H1 (cell line): ENCODE measurements around the gene GSK3B. TPM values are rescaled to one million over a fixed set of nuclear protein-coding genes. Genes with fewer than 3 reads are reported as not detected.

Source experiments
- CTCF ChIA-PET: fragments of 300-600 bp; sonication (Branson Sonifier 250); formaldehyde crosslinking; loops from one replicate; lab custom pipeline; 2021; ENCODE audit not compliant: partially characterized antibody; lab: Charles Lee
- POLR2A ChIA-PET: fragments of 300-600 bp; sonication (Branson Sonifier 250); formaldehyde crosslinking; loops from one replicate; lab custom pipeline; 2021; ENCODE audit warnings: inconsistent platforms; ENCODE audit not compliant: partially characterized antibody; lab: Charles Lee
- DNase-seq, 2 experiments: peaks; one replicate each; pipeline versions ENCODE4 v3.0.0 to v3.0.0-alpha.2; 2010 to 2022; ENCODE audit warnings: low spot score in 2 of 2, low read depth in 1 of 2, mixed read lengths in 1 of 2
- FAIRE-seq: peaks from 2 replicates; lab custom pipeline; 2011; peaks lifted over from hg19 to GRCh38; lab: Jason Lieb, UNC
- H2AFZ ChIP-seq: 2 replicates; pipeline ENCODE4 v1.8.1; 2012; ENCODE audit warnings: low read length, inconsistent platforms
- H2AK5ac ChIP-seq: 2 replicates; pipeline ENCODE4 v1.6.1; 2013; ENCODE audit warnings: low read depth, low read length
- H2BK120ac ChIP-seq: replicated peaks from 2 replicates; pipeline ENCODE3; 2013; ENCODE audit warnings: low read depth, low read length, inconsistent platforms
- H2BK12ac ChIP-seq: 2 replicates; pipeline ENCODE4 v1.6.1; 2013; ENCODE audit warnings: low read depth, low read length
- H2BK15ac ChIP-seq: 2 replicates; pipeline ENCODE4 v1.6.1; 2013; ENCODE audit warnings: low read length
- H2BK20ac ChIP-seq: 2 replicates; pipeline ENCODE4 v1.6.1; 2013; ENCODE audit warnings: low read length
- H2BK5ac ChIP-seq: 2 replicates; pipeline ENCODE4 v1.6.1; 2013; ENCODE audit warnings: low read depth, low read length
- H3K14ac ChIP-seq: 2 replicates; pipeline ENCODE4 v1.6.1; 2013; ENCODE audit warnings: inconsistent platforms; ENCODE audit not compliant: insufficient read length
- H3K18ac ChIP-seq: 2 replicates; pipeline ENCODE4 v1.6.1; 2013; ENCODE audit warnings: low read length; ENCODE audit errors: extremely low read depth
- H3K23ac ChIP-seq: 2 replicates; pipeline ENCODE4 v1.6.1; 2013; ENCODE audit warnings: inconsistent platforms; ENCODE audit not compliant: insufficient read length
- H3K23me2 ChIP-seq: 2 replicates; pipeline ENCODE4 v1.6.1; 2013; ENCODE audit warnings: low read depth, low read length
- H3K27ac ChIP-seq: 2 replicates; pipeline ENCODE4 v1.6.1; 2011; ENCODE audit warnings: low read depth, low read length, inconsistent platforms
- H3K27me3 ChIP-seq, 4 experiments: replicated peaks in 1 of 4; 1 replicate in 1 of 4; 2 replicates in 3 of 4; pipeline versions ENCODE4 v1.6.1 to v1.8.1; 2011 to 2013; ENCODE audit warnings: low read length in 3 of 4, mild to moderate bottlenecking in 3 of 4, inconsistent platforms in 2 of 4, mixed read lengths in 2 of 4, moderate library complexity in 1 of 4; ENCODE audit not compliant: control insufficient read depth in 3 of 4, insufficient read depth in 3 of 4; ENCODE audit errors: extremely low read depth in 1 of 4
- H3K36me3 ChIP-seq, 4 experiments: 2 replicates each; pipeline versions ENCODE4 v1.6.1 to v1.8.1; 2011 to 2013; ENCODE audit warnings: mild to moderate bottlenecking in 4 of 4, low read length in 3 of 4, moderate library complexity in 2 of 4, control low read depth in 1 of 4, inconsistent platforms in 1 of 4; ENCODE audit not compliant: insufficient read depth in 4 of 4, control insufficient read depth in 2 of 4
- H3K4ac ChIP-seq: replicated peaks from 2 replicates; pipeline ENCODE3; 2013; ENCODE audit warnings: low read length, low read depth, mixed read lengths, inconsistent platforms; ENCODE audit not compliant: insufficient read length
- H3K4me1 ChIP-seq, 4 experiments: replicated peaks in 1 of 4; 1 replicate in 1 of 4; 2 replicates in 3 of 4; pipeline versions ENCODE4 v1.6.1 to v1.8.1; 2011 to 2013; ENCODE audit warnings: low read length in 3 of 4, inconsistent platforms in 2 of 4, mixed read lengths in 1 of 4; ENCODE audit not compliant: insufficient read depth in 4 of 4, control insufficient read depth in 3 of 4
- H3K4me2 ChIP-seq, 2 experiments: 2 replicates each; pipeline versions ENCODE4 v1.6.1 to v1.8.1; 2011 to 2013; ENCODE audit warnings: low read depth in 2 of 2, low read length in 2 of 2, control low read depth in 1 of 2, inconsistent platforms in 1 of 2, mild to moderate bottlenecking in 1 of 2; ENCODE audit not compliant: insufficient read depth in 1 of 2
- H3K4me3 ChIP-seq, 4 experiments: fragments of 200-600, 300-600 bp in 1 of 4; sonication (generic), shearing (Covaris generic), sonication (Bioruptor Twin) in 1 of 4; 2 replicates each; pipeline versions ENCODE4 v1.5.1 to v1.8.1; 2011 to 2016; ENCODE audit warnings: low read length in 4 of 4, low read depth in 3 of 4, control low read depth in 2 of 4, inconsistent platforms in 2 of 4, mild to moderate bottlenecking in 2 of 4, mixed read lengths in 1 of 4, moderate library complexity in 1 of 4; ENCODE audit not compliant: insufficient read depth in 2 of 4; ENCODE audit errors: extremely low read depth in 1 of 4
- H3K56ac ChIP-seq: replicated peaks from 2 replicates; pipeline ENCODE3; 2013; ENCODE audit warnings: low read depth, mild to moderate bottlenecking, mixed read lengths, low read length, inconsistent platforms; ENCODE audit not compliant: insufficient read length
- H3K79me1 ChIP-seq: 2 replicates; pipeline ENCODE4 v1.6.1; 2013; ENCODE audit warnings: low read depth, low read length, control low read depth
- H3K79me2 ChIP-seq, 2 experiments: 2 replicates each; pipeline versions ENCODE4 v1.6.1 to v1.8.1; 2012 to 2013; ENCODE audit warnings: low read length in 2 of 2, mild to moderate bottlenecking in 2 of 2, inconsistent platforms in 1 of 2; ENCODE audit not compliant: insufficient read depth in 2 of 2, control insufficient read depth in 1 of 2
- H3K9ac ChIP-seq, 4 experiments: replicated peaks in 1 of 4; 1 replicate in 1 of 4; 2 replicates in 3 of 4; pipeline versions ENCODE4 v1.6.1 to v1.8.1; 2011 to 2013; ENCODE audit warnings: low read depth in 3 of 4, low read length in 3 of 4, control low read depth in 2 of 4, mild to moderate bottlenecking in 2 of 4, moderate library complexity in 2 of 4, inconsistent platforms in 1 of 4; ENCODE audit errors: extremely low read depth in 1 of 4
- H3K9me3 ChIP-seq, 2 experiments: 2 replicates each; pipeline versions ENCODE4 v1.6.1 to v1.8.1; 2012 to 2013; ENCODE audit warnings: mild to moderate bottlenecking in 2 of 2, moderate library complexity in 2 of 2, control low read depth in 1 of 2, inconsistent platforms in 1 of 2, low read depth in 1 of 2, low read length in 1 of 2, mixed read lengths in 1 of 2; ENCODE audit not compliant: insufficient read depth in 2 of 2
- H4K20me1 ChIP-seq, 2 experiments: replicated peaks in 1 of 2; 2 replicates each; pipeline versions ENCODE3 to v1.8.1; 2011 to 2013; ENCODE audit warnings: inconsistent platforms in 2 of 2, low read length in 2 of 2, mild to moderate bottlenecking in 1 of 2; ENCODE audit not compliant: insufficient read depth in 2 of 2, control insufficient read depth in 1 of 2
- H4K5ac ChIP-seq: 2 replicates; pipeline ENCODE4 v1.6.1; 2013; ENCODE audit warnings: low read length, low read depth, mixed read lengths, inconsistent platforms; ENCODE audit not compliant: insufficient read length
- H4K8ac ChIP-seq: 2 replicates; pipeline ENCODE4 v1.8.0; 2013; ENCODE audit warnings: mild to moderate bottlenecking, moderate library complexity, low read length, inconsistent platforms; ENCODE audit not compliant: insufficient read depth; ENCODE audit errors: extremely low read depth
- H4K91ac ChIP-seq: replicated peaks from 2 replicates; pipeline ENCODE3; 2013; ENCODE audit warnings: low read length, mixed read lengths, inconsistent platforms; ENCODE audit not compliant: insufficient read length
- EGR1 ChIP-seq: IDR thresholded peaks from 2 replicates; pipeline ENCODE4 v1.6.1; 2011; ENCODE audit warnings: low read depth, low read length, borderline replicate concordance
- JUND ChIP-seq: IDR thresholded peaks from 2 replicates; pipeline ENCODE4 v1.6.1; 2011; ENCODE audit warnings: mild to moderate bottlenecking, improper control_type of control experiment, low read length
- KDM1A ChIP-seq: fragments of 200-600, 300-600 bp; sonication (generic); IDR thresholded peaks from 2 replicates; pipeline ENCODE4 v1.7.1; 2016; ENCODE audit warnings: mild to moderate bottlenecking, low read length, borderline replicate concordance
- MAFK ChIP-seq: IDR thresholded peaks from 2 replicates; pipeline ENCODE4 v1.6.1; 2012; ENCODE audit warnings: low read depth, mild to moderate bottlenecking, improper control_type of control experiment, low read length
- NRF1 ChIP-seq: IDR thresholded peaks from 2 replicates; pipeline ENCODE4 v1.6.1; 2011; ENCODE audit warnings: mild to moderate bottlenecking, low read depth, low read length, improper control_type of control experiment
- RFX5 ChIP-seq: IDR thresholded peaks from 2 replicates; pipeline ENCODE4 v1.6.1; 2011; ENCODE audit warnings: low read depth, low read length, improper control_type of control experiment, borderline replicate concordance
- SAP30 ChIP-seq: fragments of 300-600 bp; sonication (generic); IDR thresholded peaks from 2 replicates; pipeline ENCODE4 v1.7.1; 2012; ENCODE audit warnings: low read length, moderate library complexity, mild to moderate bottlenecking, inconsistent platforms; ENCODE audit not compliant: insufficient read depth, insufficient replicate concordance
- WGBS, 2 experiments: shearing (Covaris generic) in 1 of 2; methylation state at CpG; one replicate each; pipeline versions ENCODE4 v1.1.6 to v1.1.7; 2013 to 2015; ENCODE audit warnings: low lambda C conversion rate in 2 of 2, mixed read lengths in 2 of 2, inconsistent platforms in 1 of 2, low coverage in 1 of 2, missing lambda C conversion rate in 1 of 2; ENCODE audit not compliant: insufficient replicate concordance in 2 of 2, insufficient coverage in 1 of 2, insufficient read length in 1 of 2; ENCODE audit errors: extremely low coverage in 1 of 2, missing lambda C conversion rate in 1 of 2; 5-methylcytosine and 5-hydroxymethylcytosine counted together
- polyA plus RNA-seq, 7 experiments: library from polyadenylated mRNA; depleted of rRNA in 3 of 7; stranded (reverse) in 5 of 7; unstranded in 2 of 7; fragments of >200 nt in 5 of 7; fragments of 200-250 nt in 2 of 7; gene quantifications; 1 replicate in 5 of 7; 2 replicates in 1 of 7; 4 replicates in 1 of 7; pipeline versions ENCODE4 v1.2.1 to v1.2.3, GENCODE V29; 2011 to 2013; ENCODE audit warnings: missing spikeins in 2 of 7, mixed read lengths in 2 of 7
- total RNA-seq: library from RNA; stranded (reverse); fragmentation: NEBNext Ultra II Directional; extraction: Animal tissue kit (Norgen Biotek cat#: 25700); gene quantifications from 2 replicates; pipeline ENCODE4 v1.2.1, GENCODE V29; 2021

The GSK3B gene
- total and polyA plus RNA-seq, 2 of the 8 experiments (the other 6 are each of a cell fraction or from before 2014, with no cell fraction given): 24.2 to 50.7 TPM

DNA sequence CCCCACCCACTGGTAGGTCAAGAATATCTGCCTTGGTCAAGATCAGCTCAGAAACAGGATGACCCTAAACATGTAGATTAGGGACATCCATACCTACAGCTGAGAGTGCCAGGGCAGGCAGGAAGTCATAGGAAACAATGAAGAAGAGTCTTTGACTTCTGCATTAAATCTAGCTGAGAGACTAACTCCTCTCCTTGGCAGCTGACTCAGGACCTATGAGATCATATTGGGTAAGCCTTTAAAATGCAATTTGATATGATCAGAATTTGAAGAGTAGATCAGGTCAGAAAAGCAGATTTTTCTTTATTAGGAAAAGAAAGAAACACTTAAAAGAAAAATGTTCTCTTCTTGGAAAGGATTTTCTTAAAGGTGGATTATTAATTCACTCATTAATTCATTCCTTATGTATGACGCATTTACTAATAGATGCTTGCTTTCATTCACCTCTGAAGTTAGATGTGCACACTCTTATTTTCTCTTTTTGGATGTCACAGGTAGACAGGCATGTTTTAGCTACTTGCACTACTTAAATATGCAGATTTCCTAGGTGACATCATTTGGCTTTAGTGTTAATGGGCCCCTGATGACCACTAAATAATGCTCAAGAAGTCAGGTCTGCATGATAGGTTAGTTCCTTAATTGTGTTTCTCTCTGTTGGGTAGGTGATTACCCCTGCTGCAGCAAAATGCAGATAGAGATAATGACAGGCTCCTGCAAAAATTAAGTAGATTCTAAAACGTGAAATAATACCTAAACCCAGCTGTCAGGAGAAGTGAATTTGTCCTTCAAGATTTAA lies 35.7 kb upstream of the GSK3B start:
- Histone ChIP-seq H4K5ac (no peak overlapping the region), H3K27ac (no peak overlapping the region), H3K79me2 (no peaks in the 10 kb centered on the region), H3K56ac (no peak overlapping the region), H3K4me3 (no peak overlapping the region)
- TF ChIP-seq SAP30 (no peak), MAFK (no peak), EGR1 (no peak), KDM1A (no peak), NRF1 (no peak), JUND (no peak), RFX5 (no peak)
- TF ChIP-seq, all 59 proteins: peak for 0
- Histone ChIP-seq H3K4me1 (no peaks in the 10 kb centered on the region), H3K9ac (no peak overlapping the region), H3K9me3 (no peaks in the 10 kb centered on the region), H3K14ac (no peak overlapping the region), H3K27me3 (no peaks in the 10 kb centered on the region), H3K36me3 (no peaks in the 10 kb centered on the region), H2BK12ac (no peak overlapping the region), H3K4me2 (no peak overlapping the region), H4K20me1 (no peaks in the 10 kb centered on the region), H2BK120ac (no peak overlapping the region), H3K79me1 (no peaks in the 10 kb centered on the region), H3K23ac (no peak overlapping the region), H2BK15ac (no peak overlapping the region), H3K4ac (no peak overlapping the region), H3K18ac (no peak overlapping the region), H2AK5ac (no peak overlapping the region), H2BK5ac (no peak overlapping the region), H3K23me2 (no peaks in the 10 kb centered on the region), H2AFZ (no peak overlapping the region), H4K8ac (no peak overlapping the region), H4K91ac (no peak overlapping the region), H2BK20ac (no peak overlapping the region)
- DNase-seq: no peak
- WGBS, 2 experiments: 81% methylated on average over 2 of the region's 2 CpGs; no CpG with 5 or more reads in 1 of the 2 experiments
- no peak for FAIRE-seq
- CTCF ChIA-PET: interaction anchor here (0.9 to 1.3 kb wide), 3 partner anchors 9 to 322 kb away, joined by 3 read pairs; no protein-coding TSS in a partner anchor
- POLR2A ChIA-PET: interaction anchor here (1.2 to 1.6 kb wide), 3 partner anchors 9 to 34 kb away, joined by 3 read pairs; no protein-coding TSS in a partner anchor
